SK-N-SH (cell line): Measurements from ENCODE around the gene YPEL3. TPM values are rescaled to one million over a fixed set of nuclear protein-coding genes. Genes with fewer than 3 reads are reported as not detected.

ENCODE experiments used
- CTCF ChIA-PET: fragments of 300-600, 350-600 bp; formaldehyde crosslinking; extraction: SDS; loops from one replicate; lab custom pipeline; 2021; lab: Yijun Ruan, JAX
- POLR2A ChIA-PET: fragments of 350-600 bp; sonication (Branson Sonifier 250); formaldehyde crosslinking; extraction: SDS; loops from one replicate; lab custom pipeline; 2020; ENCODE audit warnings: antibody characterized with exemption, inconsistent platforms; lab: Yijun Ruan, JAX
- DNase-seq: peaks from one replicate; pipeline ENCODE4 v3.0.0; 2012
- H2AFZ ChIP-seq: fragments of 200-600 bp; sonication (generic); 2 replicates; pipeline ENCODE4 v1.8.1; 2016; ENCODE audit warnings: antibody characterized with exemption, mild to moderate bottlenecking, low read depth
- H3F3A ChIP-seq: fragments of 200-600 bp; sonication (generic); replicated peaks from 2 replicates; pipeline ENCODE3; 2016; ENCODE audit warnings: antibody characterized with exemption, mild to moderate bottlenecking; ENCODE audit not compliant: insufficient read depth
- H3K27ac ChIP-seq, 2 experiments: fragments of 200-500 bp in 1 of 2; fragments of 200-600 bp in 1 of 2; sonication (Bioruptor generic) in 1 of 2; sonication (generic), shearing (Covaris generic) in 1 of 2; 2 replicates each; pipeline versions ENCODE4 v1.5.1 to v1.6.1; 2014 to 2016; ENCODE audit warnings: low read depth in 2 of 2, inconsistent platforms in 1 of 2, low read length in 1 of 2, mild to moderate bottlenecking in 1 of 2, mixed read lengths in 1 of 2
- H3K27me3 ChIP-seq: fragments of 200-600 bp; sonication (generic), shearing (Covaris generic); 2 replicates; pipeline ENCODE4 v1.6.1; 2016; ENCODE audit warnings: mixed run types; ENCODE audit not compliant: insufficient read depth
- H3K36me3 ChIP-seq, 2 experiments: fragments of 200-500 bp in 1 of 2; fragments of 200-600 bp in 1 of 2; sonication (Bioruptor generic) in 1 of 2; sonication (generic) in 1 of 2; replicated peaks in 1 of 2; 2 replicates each; pipeline versions ENCODE3 to v1.5.1; 2014 to 2016; ENCODE audit warnings: low read length in 1 of 2, mild to moderate bottlenecking in 1 of 2; ENCODE audit not compliant: insufficient read depth in 2 of 2, control insufficient read depth in 1 of 2
- H3K4me1 ChIP-seq, 2 experiments: fragments of 200-500 bp in 1 of 2; fragments of 200-600 bp in 1 of 2; sonication (Bioruptor generic) in 1 of 2; sonication (generic), shearing (Covaris generic) in 1 of 2; 2 replicates each; pipeline versions ENCODE4 v1.5.1 to v1.6.1; 2014 to 2016; ENCODE audit warnings: low read depth in 1 of 2, low read length in 1 of 2, mixed run types in 1 of 2; ENCODE audit not compliant: insufficient read depth in 2 of 2, control insufficient read depth in 1 of 2
- H3K4me2 ChIP-seq: fragments of 200-600 bp; sonication (generic), shearing (Covaris generic); 2 replicates; pipeline ENCODE4 v1.6.1; 2017; ENCODE audit warnings: mixed run types
- H3K4me3 ChIP-seq, 2 experiments: fragments of 200-500 bp in 1 of 2; fragments of 200-600 bp in 1 of 2; sonication (Bioruptor generic) in 1 of 2; sonication (generic), shearing (Covaris generic) in 1 of 2; 2 replicates each; pipeline versions ENCODE4 v1.5.1 to v1.8.1; 2014 to 2016; ENCODE audit warnings: low read depth in 2 of 2, inconsistent platforms in 1 of 2, low read length in 1 of 2, mild to moderate bottlenecking in 1 of 2, mixed read lengths in 1 of 2, moderate library complexity in 1 of 2
- H3K79me2 ChIP-seq: fragments of 200-600 bp; sonication (generic); 2 replicates; pipeline ENCODE4 v1.8.1; 2017; ENCODE audit warnings: mild to moderate bottlenecking; ENCODE audit not compliant: insufficient read depth
- H3K9ac ChIP-seq: fragments of 200-600 bp; sonication (generic); 2 replicates; pipeline ENCODE4 v1.6.1; 2017; ENCODE audit warnings: mixed run types
- H3K9me2 ChIP-seq: fragments of 200-600 bp; sonication (generic); 2 replicates; pipeline ENCODE4 v1.6.1; 2017; ENCODE audit warnings: mixed run types
- H3K9me3 ChIP-seq: fragments of 200-600 bp; sonication (generic); 2 replicates; pipeline ENCODE4 v1.6.1; 2017; ENCODE audit warnings: mixed run types, mild to moderate bottlenecking, moderate library complexity
- H4K20me1 ChIP-seq: fragments of 200-600 bp; sonication (generic); 2 replicates; pipeline ENCODE4 v1.6.1; 2017; ENCODE audit warnings: mild to moderate bottlenecking, mixed run types; ENCODE audit not compliant: insufficient read depth
- CHD2 ChIP-seq: fragments of 150-350 bp; IDR thresholded peaks from 2 replicates; pipeline ENCODE4 v1.6.1; 2018; ENCODE audit warnings: low read length; ENCODE audit not compliant: partially characterized antibody
- ELF1 ChIP-seq: IDR thresholded peaks from 2 replicates; pipeline ENCODE4 v1.4.0; 2012
- GABPA ChIP-seq: IDR thresholded peaks from 2 replicates; pipeline ENCODE4 v1.4.0; 2012; ENCODE audit warnings: low read depth, mild to moderate bottlenecking
- MAX ChIP-seq: IDR thresholded peaks from 2 replicates; pipeline ENCODE4 v1.4.0; 2012; ENCODE audit warnings: low read depth
- MXI1 ChIP-seq: IDR thresholded peaks from 2 replicates; pipeline ENCODE4 v1.6.1; 2012; ENCODE audit warnings: mild to moderate bottlenecking, low read depth, low read length, improper control_type of control experiment
- NRF1 ChIP-seq: IDR thresholded peaks from 2 replicates; pipeline ENCODE4 v1.6.1; 2012; ENCODE audit warnings: low read depth, mild to moderate bottlenecking, low read length
- POLR2AphosphoS5 ChIP-seq: IDR thresholded peaks from 2 replicates; pipeline ENCODE4 v1.6.1; 2012; ENCODE audit warnings: low read depth, low read length
- REST ChIP-seq: IDR thresholded peaks from 2 replicates; pipeline ENCODE4 v1.6.1; 2012; ENCODE audit warnings: mild to moderate bottlenecking, low read depth, low read length, moderate library complexity
- RFX5 ChIP-seq: IDR thresholded peaks from 2 replicates; pipeline ENCODE4 v1.6.1; 2012; ENCODE audit warnings: mild to moderate bottlenecking, improper control_type of control experiment, low read length
- SIN3A ChIP-seq: IDR thresholded peaks from 2 replicates; pipeline ENCODE4 v1.6.1; 2012; ENCODE audit warnings: low read depth, mild to moderate bottlenecking, low read length, moderate library complexity, borderline replicate concordance
- TAF1 ChIP-seq: IDR thresholded peaks from 2 replicates; pipeline ENCODE4 v1.6.1; 2012; ENCODE audit warnings: low read depth, mild to moderate bottlenecking, low read length, moderate library complexity, borderline replicate concordance
- TEAD4 ChIP-seq: IDR thresholded peaks from 2 replicates; pipeline ENCODE4 v1.4.0; 2012; ENCODE audit warnings: mild to moderate bottlenecking, borderline replicate concordance; ENCODE audit not compliant: insufficient read depth
- WGBS: methylation state at CpG from one replicate; pipeline ENCODE4 v1.1.6; 2017; ENCODE audit warnings: low lambda C conversion rate; 5-methylcytosine and 5-hydroxymethylcytosine counted together
- polyA plus RNA-seq, 3 experiments: library from polyadenylated mRNA; depleted of rRNA; stranded (reverse); fragments of >200 nt; gene quantifications; 2 replicates each; pipeline ENCODE4 v1.2.3, GENCODE V29; 2012

Gene YPEL3
- polyA plus RNA-seq (2012; rRNA removed) = 24.5 and 36.6 TPM in 2 replicates
- polyA plus RNA-seq (2012; cell fraction: cytosol; rRNA removed) = 18.7 and 27.1 TPM in 2 replicates
- polyA plus RNA-seq (2012; cell fraction: nucleus; rRNA removed) = 65.2 and 90.5 TPM in 2 replicates

GRCh38 chr16:30096105-30096861 is at the start of gene YPEL3:
Gene YPEL3, minus strand, starts transcription at chr16:30096213. Its CDS starts 731 bp downstream, at chr16:30095482.
- ChIA-PET CTCF (interaction anchor here (1.0 to 2.2 kb wide), 3 partner anchors 16 to 89 kb away, joined by 3 to 12 read pairs (median 3); partner anchors contain the start of gene GDPD3), POLR2A (interaction anchor here (1.4 kb wide), 1 partner anchor 31 kb away, joined by 5 read pairs; the partner anchor contains the start of gene ALDOA)
- Histone ChIP-seq H3K4me3 (peak within 1 kb of the TSS; percentile 47 to 63), H3K79me2 (peaks cover 4% of the 10 kb centered on the region; the same call in 1 of the 2 replicates), H3K4me2 (peak within 1 kb of the TSS; percentile 94), H3K9ac (peak within 1 kb of the TSS; percentile 57), H3K27ac (peak within 1 kb of the TSS; percentile 51 to 85; a peak in 3 of 4 replicates), H2AFZ (peak within 1 kb of the TSS; percentile 75; the same call in 1 of the 2 replicates), H3K4me1 (peaks cover 0 to 31% of the 10 kb centered on the region in 2 experiments; a peak in 1 of 4 replicates), H3K9me2 (no peaks in the 10 kb centered on the region), H4K20me1 (no peaks in the 10 kb centered on the region), H3K27me3 (no peaks in the 10 kb centered on the region), H3K36me3 (no peaks in the 10 kb centered on the region), H3F3A (peaks cover 11% of the 10 kb centered on the region), H3K9me3 (no peaks in the 10 kb centered on the region)
- peak; percentile 99 for DNase-seq
- 0 out of 2 replicates have a peak, but pooled peaks have one; percentile 15 for TF ChIP-seq MXI1
- no peak for TF ChIP-seq TAF1
- TF ChIP-seq CHD2 = peak; percentile 76
- peak; percentile 70 for TF ChIP-seq MAX
- TF ChIP-seq TEAD4 = 0 out of 2 replicates have a peak, but pooled peaks have one; percentile 47
- TF ChIP-seq POLR2AphosphoS5 = 0 out of 2 replicates have a peak, but pooled peaks have one; percentile 33
- no peak for TF ChIP-seq RFX5
- TF ChIP-seq NRF1 = peak; percentile 41
- peak; percentile 74; the same call in 1 of the 2 replicates for TF ChIP-seq SIN3A
- TF ChIP-seq ELF1 = peak; percentile 19; the same call in 1 of the 2 replicates
- WGBS = 50% methylated on average over 23 of the region's 77 CpGs

- no peak for DNase-seq
- TF ChIP-seq REST (no peak), ELF1 (no peak), SIN3A (no peak), GABPA (no peak)
- TF ChIP-seq, all 33 proteins: peak for 0
- no peak overlapping the region for H2AFZ ChIP-seq
- no peak overlapping the region for H3K27ac ChIP-seq
- no peaks in the 10 kb centered on the region; the same call in 1 of the 2 replicates for H3K9me3 ChIP-seq
- no peaks in the 10 kb centered on the region for H3K36me3 ChIP-seq
- H3K4me1 ChIP-seq = no peaks in the 10 kb centered on the region
- H4K20me1 ChIP-seq = no peaks in the 10 kb centered on the region
- no peak overlapping the region for H3K4me2 ChIP-seq
- WGBS = 50% methylated on average over 1 of the region's 1 CpG
- no peaks in the 10 kb centered on the region for H3K9me2 ChIP-seq
- H3K79me2 ChIP-seq = no peaks in the 10 kb centered on the region
- ChIA-PET CTCF (no interaction called here), POLR2A (no interaction called here)
- no peak overlapping the region for H3K9ac ChIP-seq
- H3F3A ChIP-seq = no peaks in the 10 kb centered on the region
- H3K4me3 ChIP-seq = no peak overlapping the region
- no peaks in the 10 kb centered on the region for H3K27me3 ChIP-seq
Measured at GRCh38 chr16:30145657-30146056, 49.6 kb upstream of the YPEL3 start.
